Mesenchymal stem cell (in vitro differentiated cells and primary cell): ENCODE measurements around the gene CNDP1.
A peak's percentile ranks its signal among the peaks of the same experiment; 100 is the strongest.

ENCODE experiments used
- DNase-seq: peaks from one replicate; pipeline ENCODE4 v3.0.0-alpha.2; 2013
- H2AFZ ChIP-seq: one replicate; pipeline ENCODE4 v1.6.1; 2013; ENCODE audit warnings: low read depth, mild to moderate bottlenecking, control low read depth, inconsistent platforms, low read length, moderate library complexity
- H2AK5ac ChIP-seq: 2 replicates; pipeline ENCODE4 v1.6.1; 2013; ENCODE audit warnings: low read length, moderate library complexity, mild to moderate bottlenecking, inconsistent platforms; ENCODE audit not compliant: severe bottlenecking
- H2BK120ac ChIP-seq: one replicate; pipeline ENCODE4 v1.6.1; 2013; ENCODE audit warnings: low read depth, mild to moderate bottlenecking, inconsistent platforms, low read length, moderate library complexity
- H2BK12ac ChIP-seq, 2 experiments: one replicate each; pipeline ENCODE4 v1.6.1; 2013; ENCODE audit warnings: inconsistent platforms in 2 of 2, low read length in 2 of 2, mild to moderate bottlenecking in 2 of 2, moderate library complexity in 2 of 2, control low read depth in 1 of 2
- H2BK15ac ChIP-seq: one replicate; pipeline ENCODE4 v1.6.1; 2013; ENCODE audit warnings: mild to moderate bottlenecking, low read depth, inconsistent platforms; ENCODE audit not compliant: poor library complexity, severe bottlenecking
- H2BK5ac ChIP-seq: 2 replicates; pipeline ENCODE4 v1.6.1; 2013; ENCODE audit warnings: low read depth, mild to moderate bottlenecking, low read length, control low read depth, inconsistent platforms; ENCODE audit not compliant: poor library complexity, severe bottlenecking
- H3K14ac ChIP-seq, 2 experiments: one replicate each; pipeline ENCODE4 v1.6.1; 2013; ENCODE audit warnings: inconsistent platforms in 2 of 2, low read length in 2 of 2, control low read depth in 1 of 2, mild to moderate bottlenecking in 1 of 2, moderate library complexity in 1 of 2
- H3K18ac ChIP-seq, 2 experiments: one replicate each; pipeline ENCODE4 v1.6.1; 2013; ENCODE audit warnings: inconsistent platforms in 2 of 2, low read length in 2 of 2, control low read depth in 1 of 2, low read depth in 1 of 2, mild to moderate bottlenecking in 1 of 2
- H3K23ac ChIP-seq, 2 experiments: one replicate each; pipeline ENCODE4 v1.6.1; 2013; ENCODE audit warnings: inconsistent platforms in 2 of 2, low read length in 2 of 2, mild to moderate bottlenecking in 2 of 2, moderate library complexity in 2 of 2, control low read depth in 1 of 2
- H3K27ac ChIP-seq: 2 replicates; pipeline ENCODE4 v1.5.1; 2013; ENCODE audit warnings: mild to moderate bottlenecking, moderate library complexity, low read length, control low read depth, inconsistent platforms; ENCODE audit not compliant: poor library complexity, severe bottlenecking
- H3K27me3 ChIP-seq, 2 experiments: 2 replicates each; pipeline versions ENCODE4 v1.6.1 to v1.7.0; 2013; ENCODE audit warnings: low read length in 2 of 2, mild to moderate bottlenecking in 2 of 2, moderate library complexity in 2 of 2, control low read depth in 1 of 2, inconsistent platforms in 1 of 2; ENCODE audit not compliant: control insufficient read depth in 1 of 2, insufficient read depth in 1 of 2
- H3K36me3 ChIP-seq, 2 experiments: 2 replicates each; pipeline versions ENCODE4 v1.6.1 to v1.7.0; 2013; ENCODE audit warnings: low read length in 2 of 2, control low read depth in 1 of 2, inconsistent platforms in 1 of 2, low read depth in 1 of 2, mild to moderate bottlenecking in 1 of 2; ENCODE audit not compliant: insufficient read depth in 2 of 2, control insufficient read depth in 1 of 2
- H3K4ac ChIP-seq, 2 experiments: one replicate each; pipeline ENCODE4 v1.6.1; 2013; ENCODE audit warnings: inconsistent platforms in 2 of 2, low read length in 2 of 2, mild to moderate bottlenecking in 2 of 2, moderate library complexity in 2 of 2, control low read depth in 1 of 2, low read depth in 1 of 2
- H3K4me1 ChIP-seq: 2 replicates; pipeline ENCODE4 v1.6.1; 2013; ENCODE audit warnings: low read depth, low read length, control low read depth; ENCODE audit not compliant: control insufficient read depth, insufficient read depth
- H3K4me2 ChIP-seq: 2 replicates; pipeline ENCODE4 v1.6.1; 2013; ENCODE audit warnings: low read length, mild to moderate bottlenecking, inconsistent platforms; ENCODE audit not compliant: poor library complexity, severe bottlenecking
- H3K4me3 ChIP-seq, 2 experiments: 2 replicates each; pipeline versions ENCODE4 v1.5.1 to v1.7.0; 2013; ENCODE audit warnings: low read length in 2 of 2, mild to moderate bottlenecking in 2 of 2, control low read depth in 1 of 2, low read depth in 1 of 2; ENCODE audit not compliant: insufficient read depth in 1 of 2
- H3K79me1 ChIP-seq: replicated peaks from 2 replicates; pipeline ENCODE4 v1.6.1; 2013; ENCODE audit warnings: mild to moderate bottlenecking, control low read depth, low read length, inconsistent platforms; ENCODE audit not compliant: poor library complexity, severe bottlenecking
- H3K9ac ChIP-seq: 2 replicates; pipeline ENCODE4 v1.7.0; 2013; ENCODE audit warnings: mild to moderate bottlenecking, low read length, moderate library complexity
- H3K9me3 ChIP-seq: 2 replicates; pipeline ENCODE4 v1.7.0; 2013; ENCODE audit warnings: mild to moderate bottlenecking, low read length; ENCODE audit not compliant: control insufficient read depth
- H4K8ac ChIP-seq: one replicate; pipeline ENCODE4 v1.6.1; 2013; ENCODE audit warnings: inconsistent platforms, mild to moderate bottlenecking, low read length, moderate library complexity
- H4K91ac ChIP-seq: one replicate; pipeline ENCODE4 v1.6.1; 2013; ENCODE audit warnings: mild to moderate bottlenecking, low read length, inconsistent platforms
- WGBS: methylation state at CpG from one replicate; pipeline ENCODE4 v1.1.7; 2013; ENCODE audit warnings: mixed read lengths; 5-methylcytosine and 5-hydroxymethylcytosine counted together

CNDP1 gene

GRCh38 chr18:74632351-74632679 is 98.0 kb downstream of the CNDP1 start:
- 95% methylated on average over 6 of the region's 6 CpGs for WGBS
- Histone ChIP-seq H3K79me1 (peaks cover 22% of the 10 kb centered on the region), H3K18ac (peak overlapping the region; percentile 71 to 86)

GRCh38 chr18:74632856-74633255 is 98.6 kb downstream of the CNDP1 start:
- no peak overlapping the region for H2BK12ac ChIP-seq
- H3K4ac ChIP-seq: no peak overlapping the region
- H3K36me3 ChIP-seq: peaks cover 14 to 45% of the 10 kb centered on the region in 2 experiments
- no peak overlapping the region for H3K23ac ChIP-seq
- no peak overlapping the region for H2AK5ac ChIP-seq
- H4K8ac ChIP-seq: no peak overlapping the region
- H3K27ac ChIP-seq: no peak overlapping the region
- H2BK120ac ChIP-seq: no peak overlapping the region
- H3K18ac ChIP-seq: no peak overlapping the region
- no peak overlapping the region for H4K91ac ChIP-seq
- H3K14ac ChIP-seq: no peak overlapping the region
- no peak overlapping the region for H2BK15ac ChIP-seq
- H3K4me1 ChIP-seq: peaks cover 2% of the 10 kb centered on the region
- peaks cover 19% of the 10 kb centered on the region for H3K79me1 ChIP-seq
- H3K4me2 ChIP-seq: no peak overlapping the region
- H3K9ac ChIP-seq: no peak overlapping the region
- no peak overlapping the region for H2AFZ ChIP-seq
- no peak for DNase-seq
- WGBS: 96% methylated on average over 4 of the region's 4 CpGs
- no peak overlapping the region for H3K4me3 ChIP-seq
- no peaks in the 10 kb centered on the region for H3K9me3 ChIP-seq
- no peak overlapping the region for H2BK5ac ChIP-seq
- no peaks in the 10 kb centered on the region for H3K27me3 ChIP-seq

More at GRCh38 chr18:74632351-74632679, 98.0 kb downstream of the CNDP1 start:
- H2BK5ac ChIP-seq: no peak overlapping the region
- DNase-seq: no peak
- H2BK120ac ChIP-seq: peak overlapping the region; percentile 58
- H4K91ac ChIP-seq: peak overlapping the region; percentile 29
- H2BK12ac ChIP-seq: peak overlapping the region; percentile 6 to 69
- H3K9ac ChIP-seq: no peak overlapping the region
- no peak overlapping the region for H3K23ac ChIP-seq
- H3K4me3 ChIP-seq: no peak overlapping the region
- no peaks in the 10 kb centered on the region for H3K9me3 ChIP-seq
- peaks cover 14 to 45% of the 10 kb centered on the region in 2 experiments for H3K36me3 ChIP-seq
- H3K27me3 ChIP-seq: no peaks in the 10 kb centered on the region
- peak overlapping the region; percentile 14 for H4K8ac ChIP-seq
- H3K4me1 ChIP-seq: peaks cover 2% of the 10 kb centered on the region
- peak overlapping the region; percentile 50 to 69 for H3K4ac ChIP-seq
- no peak overlapping the region for H3K4me2 ChIP-seq
- H2BK15ac ChIP-seq: no peak overlapping the region
- no peak overlapping the region for H2AFZ ChIP-seq
- H3K14ac ChIP-seq: peak overlapping the region in 1 of 2 experiments; percentile 26
- H2AK5ac ChIP-seq: no peak overlapping the region
- H3K27ac ChIP-seq: no peak overlapping the region

- H2BK120ac ChIP-seq: peak overlapping the region; percentile 49
- no peak overlapping the region for H3K4ac ChIP-seq
- no peak overlapping the region for H3K18ac ChIP-seq
- peak overlapping the region in 1 of 2 experiments; percentile 50 for H2BK12ac ChIP-seq
- WGBS: 84% methylated on average over 13 of the region's 13 CpGs
- H2BK5ac ChIP-seq: no peak overlapping the region
- H4K8ac ChIP-seq: no peak overlapping the region
- H3K9ac ChIP-seq: no peak overlapping the region
- H3K9me3 ChIP-seq: no peaks in the 10 kb centered on the region
- DNase-seq: peak; percentile 32
- H3K27ac ChIP-seq: no peak overlapping the region
- H2BK15ac ChIP-seq: no peak overlapping the region
- H3K4me3 ChIP-seq: no peak overlapping the region
- no peak overlapping the region for H3K14ac ChIP-seq
- no peak overlapping the region for H3K23ac ChIP-seq
- peaks cover 2% of the 10 kb centered on the region for H3K4me1 ChIP-seq
- H3K36me3 ChIP-seq: peaks cover 14 to 48% of the 10 kb centered on the region in 2 experiments
- peaks cover 13% of the 10 kb centered on the region for H3K79me1 ChIP-seq
- H3K27me3 ChIP-seq: no peaks in the 10 kb centered on the region
- no peak overlapping the region for H4K91ac ChIP-seq
- H2AFZ ChIP-seq: no peak overlapping the region
- no peak overlapping the region for H3K4me2 ChIP-seq
- no peak overlapping the region for H2AK5ac ChIP-seq
Observed at GRCh38 chr18:74633652-74634352, 99.5 kb downstream of the CNDP1 start.

GRCh38 chr18:74635224-74635975 is 101.1 kb downstream of the CNDP1 start:
- DNase-seq: no peak
- Histone ChIP-seq H2BK120ac (no peak overlapping the region), H3K4me3 (no peak overlapping the region), H3K4ac (no peak overlapping the region), H3K36me3 (peaks cover 14 to 48% of the 10 kb centered on the region in 2 experiments), H2AK5ac (no peak overlapping the region), H2AFZ (no peak overlapping the region), H3K79me1 (peaks cover 15% of the 10 kb centered on the region), H2BK15ac (no peak overlapping the region), H2BK5ac (no peak overlapping the region), H3K9me3 (no peaks in the 10 kb centered on the region), H3K27me3 (no peaks in the 10 kb centered on the region), H3K4me1 (peaks cover 2% of the 10 kb centered on the region), H3K27ac (no peak overlapping the region), H3K14ac (no peak overlapping the region), H3K23ac (no peak overlapping the region), H4K8ac (no peak overlapping the region), H3K18ac (no peak overlapping the region), H4K91ac (no peak overlapping the region), H3K4me2 (no peak overlapping the region), H3K9ac (no peak overlapping the region), H2BK12ac (no peak overlapping the region)
- 96% methylated on average over 13 of the region's 15 CpGs for WGBS
